Endodermal cell (in vitro differentiated cells): ENCODE measurements around the gene RAB19. TPM values are rescaled to one million over a fixed set of nuclear protein-coding genes. Genes with fewer than 3 reads are reported as not detected.
A peak's percentile ranks its signal among the peaks of the same experiment; 100 is the strongest.
"Not testable (repeated sequence)": the region's sequence is repeated elsewhere in the genome, so short reads cannot be mapped to it uniquely, and the experiment has no call there.

Experiments used
- DNase-seq: peaks from one replicate; pipeline ENCODE4 v3.0.0-alpha.2; 2017
- H3K27ac ChIP-seq: 2 replicates; pipeline ENCODE4 v1.5.1; 2013; ENCODE audit warnings: mild to moderate bottlenecking, low read depth, low read length, moderate library complexity
- H3K27me3 ChIP-seq: 2 replicates; pipeline ENCODE4 v1.6.1; 2013; ENCODE audit warnings: mild to moderate bottlenecking, low read length, moderate library complexity; ENCODE audit not compliant: insufficient read depth, control insufficient read depth, poor library complexity, severe bottlenecking
- H3K36me3 ChIP-seq: 2 replicates; pipeline ENCODE4 v1.7.0; 2013; ENCODE audit warnings: mild to moderate bottlenecking, low read length, moderate library complexity; ENCODE audit not compliant: control insufficient read depth, insufficient read depth
- H3K4me1 ChIP-seq: one replicate; pipeline ENCODE4 v1.7.0; 2013; ENCODE audit warnings: low read length; ENCODE audit not compliant: control insufficient read depth, insufficient read depth
- H3K4me3 ChIP-seq: 2 replicates; pipeline ENCODE4 v1.5.1; 2013; ENCODE audit warnings: mild to moderate bottlenecking, low read length, moderate library complexity
- H3K9ac ChIP-seq: 2 replicates; pipeline ENCODE4 v1.6.1; 2013; ENCODE audit warnings: mild to moderate bottlenecking, low read length, moderate library complexity; ENCODE audit not compliant: poor library complexity, severe bottlenecking; ENCODE audit errors: extremely low read depth
- H3K9me3 ChIP-seq: 2 replicates; pipeline ENCODE4 v1.6.1; 2013; ENCODE audit warnings: mild to moderate bottlenecking, low read length, moderate library complexity; ENCODE audit not compliant: control insufficient read depth
- H3K27ac Mint-ChIP-seq: 2 replicates; pipeline ENCODE4 v1.8.0; 2020; ENCODE audit warnings: mixed read lengths
- H3K27me3 Mint-ChIP-seq: 2 replicates; pipeline ENCODE4 v1.8.0; 2021; ENCODE audit warnings: mild to moderate bottlenecking, mixed read lengths; ENCODE audit not compliant: insufficient read depth
- H3K36me3 Mint-ChIP-seq: 2 replicates; pipeline ENCODE4 v1.8.0; 2020; ENCODE audit warnings: low read depth, mixed read lengths
- H3K4me1 Mint-ChIP-seq: 2 replicates; pipeline ENCODE4 v1.8.0; 2020; ENCODE audit warnings: mixed read lengths
- H3K4me3 Mint-ChIP-seq: 2 replicates; pipeline ENCODE4 v1.8.0; 2020; ENCODE audit warnings: mild to moderate bottlenecking, moderate library complexity, mixed read lengths
- H3K9me3 Mint-ChIP-seq: 2 replicates; pipeline ENCODE4 v1.8.0; 2020; ENCODE audit warnings: mild to moderate bottlenecking, mixed read lengths
- CTCF ChIP-seq: fragments of 200-600 bp; sonication (generic); conservative IDR thresholded peaks from 2 replicates; pipeline ENCODE4 v1.5.0; 2021; ENCODE audit warnings: antibody characterized with exemption, mild to moderate bottlenecking
- WGBS, 2 experiments: methylation state at CpG; one replicate each; pipeline versions ENCODE4 v1.1.5 to v1.1.7; 2013; ENCODE audit warnings: missing lambda C conversion rate in 2 of 2, mixed read lengths in 1 of 2; ENCODE audit not compliant: insufficient coverage in 1 of 2, insufficient read length in 1 of 2; 5-methylcytosine and 5-hydroxymethylcytosine counted together
- total RNA-seq, 2 donors: library from RNA; stranded (reverse); fragmentation: NEBNext Ultra II Directional in 1 of 2; extraction: Animal tissue kit (Norgen Biotek cat#: 25700) in 1 of 2; gene quantifications; 2 replicates in 1 of 2; 3 replicates in 1 of 2; pipeline ENCODE4 v1.2.1, GENCODE V29; 2021

Gene RAB19
- total RNA-seq, 2 donors from 2014 or later = 5.1 to 5.7 TPM

GRCh38 chr7:140448781-140449480 is 45.1 kb downstream of the RAB19 start:
- H3K27ac Mint-ChIP-seq = peak overlapping the region; percentile 74
- no peak overlapping the region for H3K4me3 Mint-ChIP-seq
- Histone ChIP-seq H3K9ac (no peak overlapping the region), H3K9me3 (no peaks in the 10 kb centered on the region), H3K36me3 (peaks cover 27% of the 10 kb centered on the region), H3K27ac (no peak overlapping the region), H3K4me1 (no peaks in the 10 kb centered on the region), H3K4me3 (no peak overlapping the region), H3K27me3 (no peaks in the 10 kb centered on the region)
- 68% methylated on average over 2 to 4 of the region's 4 CpGs for WGBS, 2 experiments
- H3K36me3 Mint-ChIP-seq = peaks cover 40% of the 10 kb centered on the region
- peak; percentile 67 for DNase-seq
- no peaks in the 10 kb centered on the region for H3K9me3 Mint-ChIP-seq
- TF ChIP-seq CTCF = no peak
- H3K4me1 Mint-ChIP-seq = peaks cover 51% of the 10 kb centered on the region
- H3K27me3 Mint-ChIP-seq = no peaks in the 10 kb centered on the region

DNA sequence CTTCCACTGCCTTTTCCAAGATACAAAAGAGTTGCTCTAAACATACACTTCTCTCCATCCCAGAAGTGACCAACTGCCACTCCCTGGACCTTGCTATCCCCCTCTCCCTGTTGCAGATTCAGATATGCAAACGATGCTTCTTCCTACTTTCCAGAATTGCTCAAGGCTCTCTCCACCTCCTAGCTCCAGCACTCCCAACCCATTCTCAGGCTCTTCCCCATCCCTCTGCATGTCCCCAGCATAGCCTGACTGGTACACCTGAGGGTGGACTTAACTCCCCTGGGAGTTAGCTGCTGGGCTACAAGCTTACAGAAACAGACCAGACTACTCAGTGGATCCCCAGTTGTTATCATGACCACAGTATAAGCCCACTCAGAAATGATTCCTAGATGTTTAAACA is 47.9 kb downstream of the RAB19 start:
- H3K27me3 ChIP-seq = no peaks in the 10 kb centered on the region
- no peaks in the 10 kb centered on the region for H3K27me3 Mint-ChIP-seq
- H3K36me3 ChIP-seq = peaks cover 55% of the 10 kb centered on the region
- no peaks in the 10 kb centered on the region for H3K9me3 ChIP-seq
- no peak overlapping the region for H3K9ac ChIP-seq
- peaks cover 74% of the 10 kb centered on the region for H3K4me1 Mint-ChIP-seq
- H3K27ac ChIP-seq = no peak overlapping the region
- peak; percentile 61 for DNase-seq
- H3K4me1 ChIP-seq = no peaks in the 10 kb centered on the region
- peak overlapping the region; percentile 20 for H3K27ac Mint-ChIP-seq
- 29% methylated on average over 1 of the region's 1 CpG; no CpG with 5 or more reads in 1 of the 2 experiments for WGBS, 2 experiments
- H3K9me3 Mint-ChIP-seq = no peaks in the 10 kb centered on the region
- H3K4me3 Mint-ChIP-seq = no peak overlapping the region
- H3K36me3 Mint-ChIP-seq = peaks cover 56% of the 10 kb centered on the region
- no peak for TF ChIP-seq CTCF
- H3K4me3 ChIP-seq = no peak overlapping the region

- WGBS, 2 experiments = 88% methylated on average over 4 of the region's 4 CpGs; no CpG with 5 or more reads in 1 of the 2 experiments
- peaks cover 7% of the 10 kb centered on the region for H3K4me1 ChIP-seq
- no peak overlapping the region for H3K4me3 Mint-ChIP-seq
These were observed 49.4 kb downstream of the RAB19 start for GRCh38 chr7:140453273-140453672.

GRCh38 chr7:140453785-140454656 is 50.2 kb downstream of the RAB19 start:
- H3K9ac ChIP-seq, H3K9me3 ChIP-seq, H3K4me3 ChIP-seq, H3K27me3 ChIP-seq, H3K4me3 Mint-ChIP-seq, H3K4me1 ChIP-seq, H3K9me3 Mint-ChIP-seq, DNase-seq, H3K27ac ChIP-seq, H3K27me3 Mint-ChIP-seq: not testable (repeated sequence)
- peaks cover 75% of the 10 kb centered on the region for H3K36me3 ChIP-seq
- WGBS, 2 experiments = 90 to 92% methylated on average over 4 to 8 of the region's 9 CpGs
- H3K36me3 Mint-ChIP-seq = peaks cover 65% of the 10 kb centered on the region
- H3K27ac Mint-ChIP-seq = peak overlapping the region; percentile 81
- peaks cover 79% of the 10 kb centered on the region for H3K4me1 Mint-ChIP-seq

More at GRCh38 chr7:140453273-140453672, 49.4 kb downstream of the RAB19 start:
- Mint-ChIP-seq H3K27me3 (no peaks in the 10 kb centered on the region), H3K36me3 (peaks cover 62% of the 10 kb centered on the region), H3K9me3 (no peaks in the 10 kb centered on the region), H3K4me1 (peaks cover 79% of the 10 kb centered on the region), H3K27ac (peak overlapping the region; percentile 81)
- no peak overlapping the region for H3K9ac ChIP-seq
- TF ChIP-seq CTCF = no peak
- H3K27me3 ChIP-seq = no peaks in the 10 kb centered on the region
- no peak overlapping the region for H3K4me3 ChIP-seq
- H3K27ac ChIP-seq = no peak overlapping the region
- H3K36me3 ChIP-seq = peaks cover 71% of the 10 kb centered on the region
- no peak for DNase-seq
- no peaks in the 10 kb centered on the region for H3K9me3 ChIP-seq
